PC-9 (cell line): ENCODE results near the gene OR2H2. TPM values are rescaled to one million over a fixed set of nuclear protein-coding genes. Genes with fewer than 3 reads are reported as not detected.

Experiments
- BruUV-seq: library from RNA; stranded (reverse); fragments of 400-500 nt; replicated peaks from 2 replicates; lab custom pipeline; 2021; lab: Mats Ljungman, UMichigan
- CTCF ChIA-PET: fragments of 300-600 bp; sonication (Branson Sonifier 250); formaldehyde crosslinking; loops from one replicate; lab custom pipeline; 2022; ENCODE audit warnings: antibody characterized with exemption; lab: Charles Lee
- POLR2A ChIA-PET: fragments of 300-600 bp; sonication (Branson Sonifier 250); formaldehyde crosslinking; loops from one replicate; lab custom pipeline; 2022; ENCODE audit warnings: antibody characterized with exemption; ENCODE audit not compliant: unreplicated experiment; lab: Charles Lee
- DNase-seq, 2 experiments: peaks; one replicate each; pipeline versions ENCODE4 v3.0.0 to v3.0.0-alpha.2; 2015 to 2022; ENCODE audit warnings: mixed read lengths in 1 of 2
- H2AFZ ChIP-seq: fragments of 200-600 bp; sonication (generic); 2 replicates; pipeline ENCODE4 v1.8.1; 2017; ENCODE audit warnings: antibody characterized with exemption
- H3F3A ChIP-seq: fragments of 200-600 bp; sonication (generic); 2 replicates; pipeline ENCODE4 v1.8.1; 2017; ENCODE audit warnings: antibody characterized with exemption, mild to moderate bottlenecking, low read depth; ENCODE audit not compliant: insufficient read depth
- H3K27ac ChIP-seq: fragments of 200-600 bp; sonication (generic); 2 replicates; pipeline ENCODE4 v1.6.1; 2016; ENCODE audit warnings: mixed run types
- H3K27me3 ChIP-seq: fragments of 200-600 bp; sonication (generic); 2 replicates; pipeline ENCODE4 v1.6.1; 2016; ENCODE audit warnings: low read depth, mixed run types; ENCODE audit not compliant: insufficient read depth
- H3K36me3 ChIP-seq: fragments of 200-600 bp; sonication (generic); 2 replicates; pipeline ENCODE4 v1.6.1; 2016; ENCODE audit warnings: low read depth, mixed run types
- H3K4me1 ChIP-seq: fragments of 200-600 bp; sonication (generic); replicated peaks from 2 replicates; pipeline ENCODE4 v1.6.1; 2016; ENCODE audit warnings: mixed run types; ENCODE audit not compliant: insufficient read depth
- H3K4me2 ChIP-seq: fragments of 200-600 bp; sonication (generic); 2 replicates; pipeline ENCODE4 v1.6.1; 2017; ENCODE audit warnings: mixed run types
- H3K4me3 ChIP-seq: fragments of 200-600 bp; sonication (generic); 2 replicates; pipeline ENCODE4 v1.6.1; 2016; ENCODE audit warnings: mixed run types
- H3K79me2 ChIP-seq: fragments of 200-600 bp; sonication (generic); 2 replicates; pipeline ENCODE4 v1.6.1; 2017; ENCODE audit warnings: low read depth, mixed run types
- H3K9me2 ChIP-seq: fragments of 200-600 bp; sonication (generic); 2 replicates; pipeline ENCODE4 v1.8.1; 2017; ENCODE audit warnings: mild to moderate bottlenecking; ENCODE audit not compliant: insufficient read depth
- H3K9me3 ChIP-seq: fragments of 200-600 bp; sonication (generic); 2 replicates; pipeline ENCODE4 v1.8.1; 2016; ENCODE audit warnings: low read depth; ENCODE audit not compliant: insufficient read depth
- H4K20me1 ChIP-seq: fragments of 200-600 bp; sonication (generic); 2 replicates; pipeline ENCODE4 v1.8.1; 2017; ENCODE audit not compliant: insufficient read depth
- EZH2 ChIP-seq: fragments of 200-600 bp; sonication (generic); IDR thresholded peaks from 2 replicates; pipeline ENCODE4 v1.8.0; 2017; ENCODE audit warnings: antibody characterized with exemption, low read depth
- intact Hi-C: fragments of 100-400 bp; cut with micrococcal nuclease; formaldehyde crosslinking; loops from one replicate; pipeline ENCODE4 v1.10.0; 2022; ENCODE audit not compliant: unreplicated experiment
- total RNA-seq: library from RNA; stranded (reverse); gene quantifications from 2 replicates; pipeline ENCODE4 v1.2.3, GENCODE V29; 2021
- TF ChIP-seq, protein P1 (sequence below): fragments of 200-600 bp; sonication (generic); conservative IDR thresholded peaks from 2 replicates; pipeline ENCODE4 v1.6.1; 2017; ENCODE audit warnings: mixed run types, antibody characterized with exemption, mild to moderate bottlenecking, moderate library complexity

Gene OR2H2
- total RNA-seq, 1 experiment from 2014 or later = not detected

GRCh38 chr6:29564875-29565274, 20.0 kb upstream of the OR2H2 start:
- Histone ChIP-seq H3K27ac (no peak overlapping the region), H3K4me1 (no peaks in the 10 kb centered on the region), H3K27me3 (peaks cover 28% of the 10 kb centered on the region), H3F3A (no peaks in the 10 kb centered on the region), H2AFZ (no peak overlapping the region), H3K36me3 (no peaks in the 10 kb centered on the region), H4K20me1 (no peaks in the 10 kb centered on the region), H3K4me3 (no peak overlapping the region), H3K9me3 (no peaks in the 10 kb centered on the region), H3K9me2 (no peaks in the 10 kb centered on the region), H3K79me2 (no peaks in the 10 kb centered on the region), H3K4me2 (no peak overlapping the region)
- DNase-seq = no peak
- BruUV-seq = no TSS peak
- POLR2A ChIA-PET = interaction anchor here (0.6 kb wide), 1 partner anchor 30 kb away, joined by 3 read pairs; no protein-coding TSS in a partner anchor
- intact Hi-C loops = no loop called here
- no peak for TF ChIP-seq EZH2
- TF ChIP-seq, protein P1, sequence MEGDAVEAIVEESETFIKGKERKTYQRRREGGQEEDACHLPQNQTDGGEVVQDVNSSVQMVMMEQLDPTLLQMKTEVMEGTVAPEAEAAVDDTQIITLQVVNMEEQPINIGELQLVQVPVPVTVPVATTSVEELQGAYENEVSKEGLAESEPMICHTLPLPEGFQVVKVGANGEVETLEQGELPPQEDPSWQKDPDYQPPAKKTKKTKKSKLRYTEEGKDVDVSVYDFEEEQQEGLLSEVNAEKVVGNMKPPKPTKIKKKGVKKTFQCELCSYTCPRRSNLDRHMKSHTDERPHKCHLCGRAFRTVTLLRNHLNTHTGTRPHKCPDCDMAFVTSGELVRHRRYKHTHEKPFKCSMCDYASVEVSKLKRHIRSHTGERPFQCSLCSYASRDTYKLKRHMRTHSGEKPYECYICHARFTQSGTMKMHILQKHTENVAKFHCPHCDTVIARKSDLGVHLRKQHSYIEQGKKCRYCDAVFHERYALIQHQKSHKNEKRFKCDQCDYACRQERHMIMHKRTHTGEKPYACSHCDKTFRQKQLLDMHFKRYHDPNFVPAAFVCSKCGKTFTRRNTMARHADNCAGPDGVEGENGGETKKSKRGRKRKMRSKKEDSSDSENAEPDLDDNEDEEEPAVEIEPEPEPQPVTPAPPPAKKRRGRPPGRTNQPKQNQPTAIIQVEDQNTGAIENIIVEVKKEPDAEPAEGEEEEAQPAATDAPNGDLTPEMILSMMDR = no peak
- CTCF ChIA-PET = no interaction called here

DNA sequence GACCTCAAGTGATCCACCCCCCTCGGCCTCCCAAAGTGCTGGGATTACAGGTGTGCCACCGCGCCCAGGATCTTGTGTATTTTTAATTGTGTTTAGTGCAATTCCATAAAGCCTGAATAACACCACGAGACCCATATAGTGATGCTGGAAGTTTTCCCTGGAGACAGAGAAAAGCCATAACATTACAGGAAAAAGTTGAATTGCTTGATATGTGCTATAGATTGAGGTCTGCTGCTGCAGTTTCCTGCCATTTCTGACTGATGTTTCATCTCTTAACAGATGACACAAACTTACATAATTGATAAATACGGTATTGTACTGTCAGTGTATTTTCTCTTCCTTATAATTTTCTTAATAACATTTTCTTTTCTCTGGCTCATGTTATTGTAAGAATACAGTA, 18.1 kb upstream of the OR2H2 start:
- POLR2A ChIA-PET = no interaction called here
- CTCF ChIA-PET = no interaction called here
- Histone ChIP-seq H3F3A (no peaks in the 10 kb centered on the region), H3K36me3 (no peaks in the 10 kb centered on the region), H3K9me3 (no peaks in the 10 kb centered on the region), H2AFZ (no peak overlapping the region), H3K27me3 (peaks cover 30% of the 10 kb centered on the region), H3K9me2 (no peaks in the 10 kb centered on the region), H3K4me2 (no peak overlapping the region), H3K79me2 (no peaks in the 10 kb centered on the region), H3K27ac (no peak overlapping the region), H3K4me3 (no peak overlapping the region), H4K20me1 (no peaks in the 10 kb centered on the region), H3K4me1 (no peaks in the 10 kb centered on the region)
- intact Hi-C loops = no loop called here
- no peak for DNase-seq
- no peak for TF ChIP-seq EZH2
- TF ChIP-seq, protein P1 = no peak
- BruUV-seq = no TSS peak

DNA sequence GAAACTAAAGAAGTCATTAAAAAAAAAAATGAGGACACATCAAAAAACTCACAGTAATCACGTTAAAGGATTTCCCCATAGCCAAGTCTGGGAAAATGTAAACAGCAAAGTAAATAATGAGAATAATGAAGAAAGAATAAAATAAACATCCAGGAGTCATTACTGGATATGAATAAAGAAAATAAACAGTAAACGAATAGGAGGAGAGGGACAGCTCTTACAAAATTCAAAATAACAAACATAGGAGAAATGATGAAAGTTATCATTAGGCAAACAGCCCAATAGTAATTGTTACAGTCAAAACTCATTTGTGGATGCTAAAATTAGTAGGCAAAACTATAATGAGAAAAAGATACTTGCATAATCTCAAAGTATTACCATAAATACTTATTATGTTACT, 17.4 kb upstream of the OR2H2 start:
- H3K4me1 ChIP-seq = no peaks in the 10 kb centered on the region
- BruUV-seq = no TSS peak
- H3K9me2 ChIP-seq = peaks cover 4% of the 10 kb centered on the region; the same call in 1 of the 2 replicates
- ChIA-PET CTCF (no interaction called here), POLR2A (no interaction called here)
- H2AFZ ChIP-seq = no peak overlapping the region
- no peak overlapping the region for H3K4me3 ChIP-seq
- H3K27ac ChIP-seq = no peak overlapping the region
- TF ChIP-seq, protein P1 = no peak
- TF ChIP-seq EZH2 = no peak
- no peaks in the 10 kb centered on the region for H3K79me2 ChIP-seq
- no peaks in the 10 kb centered on the region for H3K9me3 ChIP-seq
- H3F3A ChIP-seq = no peaks in the 10 kb centered on the region
- no peak overlapping the region for H3K4me2 ChIP-seq
- peaks cover 36% of the 10 kb centered on the region for H3K27me3 ChIP-seq
- H3K36me3 ChIP-seq = no peaks in the 10 kb centered on the region
- intact Hi-C loops = no loop called here
- no peaks in the 10 kb centered on the region for H4K20me1 ChIP-seq
- DNase-seq = no peak
